ENCODE measurements around the gene IFNAR2. TPM values are rescaled to one million over a fixed set of nuclear protein-coding genes. Genes with fewer than 3 reads are reported as not detected.
A peak's percentile ranks its signal among the peaks of the same experiment; 100 is the strongest.

IFNAR2 gene
- total RNA-seq, 4 donors from 2014 or later = 3.3 to 6.5 (median 3.8) TPM

DNA sequence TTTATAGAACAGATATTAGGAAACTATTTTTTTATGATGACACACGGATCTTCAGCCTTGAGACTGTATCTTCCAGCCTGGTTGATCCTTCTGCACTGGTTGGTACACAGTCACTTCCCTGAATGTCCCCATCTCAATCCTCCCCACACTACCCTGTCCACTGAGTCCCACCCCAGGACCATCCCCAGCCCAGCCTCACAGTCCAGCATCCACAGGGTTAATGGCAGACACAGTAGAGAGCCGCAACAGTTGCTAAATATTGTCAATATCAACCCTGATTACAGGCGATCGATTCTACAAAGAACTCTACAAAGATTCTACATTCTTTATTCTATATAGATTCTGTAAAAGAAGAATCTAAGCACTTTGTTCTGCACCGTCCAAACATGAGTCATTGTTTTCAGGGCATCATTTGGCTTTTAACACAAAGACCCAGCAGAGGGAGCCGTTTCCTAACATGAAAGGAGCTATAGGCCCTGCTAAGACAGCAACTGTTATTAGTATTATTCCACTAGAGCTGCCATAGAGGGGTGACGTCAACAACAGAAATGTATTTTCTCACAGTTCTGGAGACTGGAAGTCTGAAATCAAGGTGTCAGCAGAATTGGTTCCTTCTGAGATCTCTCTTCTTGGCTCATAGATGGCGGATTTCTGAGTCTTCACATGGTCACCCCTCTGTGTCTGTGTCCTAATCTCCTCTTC lies 30.1 kb upstream of the IFNAR2 start:
- Histone ChIP-seq H3K4me1 (peaks cover 36% of the 10 kb centered on the region), H3K27ac (peak overlapping the region; percentile 55), H3K9me3 (no peaks in the 10 kb centered on the region), H3K4me3 (no peak overlapping the region), H3K27me3 (no peaks in the 10 kb centered on the region), H3K36me3 (no peaks in the 10 kb centered on the region)
- DNase-seq (ENCODE audit: low spot score in 2 of 2) = peak; percentile 82 to 85
- no peak for TF ChIP-seq EP300 (IDR thresholded peaks at IDR 0.05)
- TF ChIP-seq, protein P1, sequence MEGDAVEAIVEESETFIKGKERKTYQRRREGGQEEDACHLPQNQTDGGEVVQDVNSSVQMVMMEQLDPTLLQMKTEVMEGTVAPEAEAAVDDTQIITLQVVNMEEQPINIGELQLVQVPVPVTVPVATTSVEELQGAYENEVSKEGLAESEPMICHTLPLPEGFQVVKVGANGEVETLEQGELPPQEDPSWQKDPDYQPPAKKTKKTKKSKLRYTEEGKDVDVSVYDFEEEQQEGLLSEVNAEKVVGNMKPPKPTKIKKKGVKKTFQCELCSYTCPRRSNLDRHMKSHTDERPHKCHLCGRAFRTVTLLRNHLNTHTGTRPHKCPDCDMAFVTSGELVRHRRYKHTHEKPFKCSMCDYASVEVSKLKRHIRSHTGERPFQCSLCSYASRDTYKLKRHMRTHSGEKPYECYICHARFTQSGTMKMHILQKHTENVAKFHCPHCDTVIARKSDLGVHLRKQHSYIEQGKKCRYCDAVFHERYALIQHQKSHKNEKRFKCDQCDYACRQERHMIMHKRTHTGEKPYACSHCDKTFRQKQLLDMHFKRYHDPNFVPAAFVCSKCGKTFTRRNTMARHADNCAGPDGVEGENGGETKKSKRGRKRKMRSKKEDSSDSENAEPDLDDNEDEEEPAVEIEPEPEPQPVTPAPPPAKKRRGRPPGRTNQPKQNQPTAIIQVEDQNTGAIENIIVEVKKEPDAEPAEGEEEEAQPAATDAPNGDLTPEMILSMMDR (IDR thresholded peaks at IDR 0.05) = peak; percentile 67 to 76
- no peak for TF ChIP-seq POLR2AphosphoS5 (IDR thresholded peaks at IDR 0.05)
- no peak for TF ChIP-seq POLR2A (IDR thresholded peaks at IDR 0.05)
- WGBS = 9% methylated on average over 8 of the region's 8 CpGs

DNA sequence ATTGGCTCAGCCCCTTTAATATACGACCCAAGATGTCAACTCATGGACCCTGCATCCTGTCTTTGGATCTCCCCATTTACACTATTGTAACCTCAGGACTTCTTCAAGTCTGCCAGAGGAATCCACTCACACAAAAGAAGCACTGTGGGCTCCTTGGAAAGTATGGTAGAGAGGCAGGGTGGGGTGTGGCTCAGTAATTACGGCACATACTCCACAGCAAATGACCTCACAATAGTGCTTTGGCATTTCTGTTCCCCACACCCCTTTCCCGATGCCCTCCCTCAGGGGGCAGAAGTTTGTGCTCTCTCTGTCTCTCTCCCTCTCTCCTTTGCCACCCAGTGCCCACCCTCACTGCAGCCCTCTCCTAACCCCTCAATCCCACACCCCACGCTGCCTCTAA lies 27.8 kb upstream of the IFNAR2 start:
- 63% methylated on average over 4 of the region's 4 CpGs for WGBS
- TF ChIP-seq POLR2AphosphoS5 (IDR thresholded peaks at IDR 0.05) = no peak
- no peak for TF ChIP-seq EP300 (IDR thresholded peaks at IDR 0.05)
- TF ChIP-seq, protein P1 (IDR thresholded peaks at IDR 0.05) = no peak
- no peak for TF ChIP-seq POLR2A (IDR thresholded peaks at IDR 0.05)
- Histone ChIP-seq H3K9me3 (no peaks in the 10 kb centered on the region), H3K4me1 (peaks cover 32% of the 10 kb centered on the region), H3K27ac (no peak overlapping the region), H3K4me3 (no peak overlapping the region), H3K27me3 (no peaks in the 10 kb centered on the region), H3K36me3 (no peaks in the 10 kb centered on the region)
- DNase-seq (ENCODE audit: low spot score in 2 of 2) = no peak

DNA sequence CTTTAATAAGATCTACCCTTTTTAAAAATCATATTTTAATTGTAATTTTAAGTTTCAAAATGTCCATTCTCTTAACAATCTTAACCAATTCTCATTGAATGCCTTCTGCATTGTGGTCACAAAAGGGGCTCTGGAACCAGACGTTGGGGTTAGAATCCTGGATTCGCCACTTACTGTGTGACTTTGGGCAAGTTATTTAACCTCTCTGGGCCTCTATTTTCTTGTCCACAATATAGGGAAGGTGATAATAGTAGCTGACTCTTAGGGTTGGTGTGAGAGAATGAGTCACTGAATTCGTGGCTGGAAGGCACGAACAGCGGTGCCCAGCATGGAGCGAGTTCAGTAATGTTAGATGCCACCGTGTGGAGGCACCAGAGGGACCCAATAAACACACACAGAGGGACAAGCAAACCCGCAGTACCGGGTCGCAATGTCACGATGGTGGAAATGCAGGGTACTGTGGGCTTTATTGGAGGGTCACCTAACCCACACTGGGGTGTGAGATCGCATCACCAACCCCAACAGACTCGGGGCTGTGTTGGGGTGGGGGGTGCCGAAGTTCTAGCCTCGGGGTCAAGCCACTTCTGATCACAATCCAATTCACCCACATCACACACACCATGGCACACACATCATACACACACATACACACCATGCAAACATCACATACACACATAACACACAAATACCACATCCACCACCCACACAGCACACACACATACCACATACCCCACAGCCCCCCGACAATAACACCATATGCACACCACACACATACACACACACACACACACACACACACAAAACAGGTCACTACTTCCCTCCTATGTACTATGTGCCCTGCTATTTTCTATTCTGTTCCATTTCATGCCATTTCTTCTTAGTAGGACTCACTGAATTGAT lies 27.0 kb upstream of the IFNAR2 start:
- Histone ChIP-seq H3K27me3 (no peaks in the 10 kb centered on the region), H3K27ac (no peak overlapping the region), H3K36me3 (no peaks in the 10 kb centered on the region), H3K9me3 (no peaks in the 10 kb centered on the region), H3K4me1 (peaks cover 25% of the 10 kb centered on the region), H3K4me3 (no peak overlapping the region)
- no peak for DNase-seq (ENCODE audit: low spot score in 2 of 2)
- WGBS = 76% methylated on average over 16 of the region's 16 CpGs
- TF ChIP-seq EP300 (IDR thresholded peaks at IDR 0.05) = no peak
- no peak for TF ChIP-seq POLR2A (IDR thresholded peaks at IDR 0.05)
- TF ChIP-seq, protein P1 (IDR thresholded peaks at IDR 0.05) = no peak
- TF ChIP-seq POLR2AphosphoS5 (IDR thresholded peaks at IDR 0.05) = no peak

DNA sequence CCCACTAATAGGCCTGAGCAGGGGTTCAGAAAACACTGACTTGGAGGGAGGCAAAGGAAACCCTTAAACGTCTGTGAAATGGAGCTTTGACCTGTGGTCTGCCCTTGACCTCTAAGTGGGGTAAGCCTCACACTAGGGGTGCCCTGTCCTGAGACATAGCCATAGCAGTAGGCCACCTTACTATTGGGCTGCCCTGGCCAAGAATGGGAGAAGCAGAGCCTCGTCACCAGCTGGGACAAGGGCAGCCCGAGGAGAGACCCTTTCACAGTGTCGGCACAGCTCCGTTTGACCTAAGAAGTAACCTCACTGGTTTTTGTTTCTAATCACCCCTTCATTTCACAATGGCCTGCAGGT lies 26.4 kb upstream of the IFNAR2 start:
- Histone ChIP-seq H3K9me3 (no peaks in the 10 kb centered on the region), H3K36me3 (no peaks in the 10 kb centered on the region), H3K4me3 (no peak overlapping the region), H3K4me1 (peaks cover 19% of the 10 kb centered on the region), H3K27ac (no peak overlapping the region), H3K27me3 (no peaks in the 10 kb centered on the region)
- 70% methylated on average over 5 of the region's 5 CpGs for WGBS
- DNase-seq (ENCODE audit: low spot score in 2 of 2) = no peak
- TF ChIP-seq POLR2AphosphoS5 (IDR thresholded peaks at IDR 0.05) (no peak), EP300 (IDR thresholded peaks at IDR 0.05) (no peak), POLR2A (IDR thresholded peaks at IDR 0.05) (no peak)
- TF ChIP-seq, protein P1 (IDR thresholded peaks at IDR 0.05) = no peak

DNA sequence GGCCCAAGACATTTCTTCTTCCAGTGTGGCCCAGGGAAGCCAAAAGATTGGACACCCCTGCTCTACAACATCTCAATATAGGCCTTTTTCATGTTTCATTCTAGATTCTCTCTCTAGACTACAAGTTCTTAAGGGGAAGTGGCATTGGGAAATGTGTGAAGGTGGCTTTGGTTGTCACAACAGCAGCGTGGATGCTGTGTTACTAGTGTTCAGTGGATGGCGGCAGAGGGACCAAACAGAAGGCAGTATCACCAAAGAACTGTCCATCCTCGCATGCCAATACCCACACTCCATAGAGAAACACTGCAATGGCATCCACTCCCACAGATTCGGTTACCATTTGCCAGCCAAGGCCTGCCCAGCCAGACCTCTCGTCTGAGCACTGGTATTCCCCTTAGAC lies 24.3 kb upstream of the IFNAR2 start:
- no peaks in the 10 kb centered on the region for H3K9me3 ChIP-seq
- H3K36me3 ChIP-seq = no peaks in the 10 kb centered on the region
- peaks cover 3% of the 10 kb centered on the region for H3K4me1 ChIP-seq
- no peak overlapping the region for H3K27ac ChIP-seq
- no peak for DNase-seq (ENCODE audit: low spot score in 2 of 2)
- no peak for TF ChIP-seq POLR2AphosphoS5 (IDR thresholded peaks at IDR 0.05)
- WGBS = 96% methylated on average over 3 of the region's 5 CpGs
- H3K4me3 ChIP-seq = no peak overlapping the region
- H3K27me3 ChIP-seq = no peaks in the 10 kb centered on the region

Measured in suprapubic skin (tissue), 4 donors.